SK-N-SH treated with all-trans-retinoic acid at 6 μM for 48 hours (cell line): ENCODE results near the gene ANKRD29.

Source experiments
- ATAC-seq: fragments of 200-7000 bp; cut with Tn5 transposase; 3 replicates; pipeline ENCODE4 v1.9.1; 2020; ENCODE audit warnings: mild to moderate bottlenecking, moderate library complexity
- ARNTL ChIP-seq: fragments of 450-650 bp; formaldehyde crosslinking; IDR thresholded peaks from 2 replicates; pipeline ENCODE4 v1.5.0; 2020; ENCODE audit warnings: low read depth, mild to moderate bottlenecking, moderate library complexity, borderline replicate concordance
- BACH2 ChIP-seq: fragments of 250-450 bp; sonication (Bioruptor Pico); IDR thresholded peaks from 2 replicates; pipeline ENCODE4 v1.9.0; 2021; ENCODE audit warnings: mild to moderate bottlenecking, borderline replicate concordance
- CREB5 ChIP-seq: fragments of 250-450 bp; sonication (Bioruptor Pico); IDR thresholded peaks from 2 replicates; pipeline ENCODE4 v1.5.1; 2020; ENCODE audit warnings: low read depth, mild to moderate bottlenecking, moderate library complexity
- CSDC2 ChIP-seq: fragments of 250-450 bp; sonication (Bioruptor Pico); IDR thresholded peaks from 2 replicates; pipeline ENCODE4 v1.5.0; 2020; ENCODE audit warnings: mild to moderate bottlenecking, moderate library complexity
- CSRNP3 ChIP-seq: fragments of 250-450 bp; sonication (Bioruptor Pico); IDR thresholded peaks from 2 replicates; pipeline ENCODE4 v1.5.1; 2021; ENCODE audit warnings: mild to moderate bottlenecking, moderate library complexity
- ESRRG ChIP-seq: fragments of 250-450 bp; sonication (Bioruptor Pico); IDR thresholded peaks from 2 replicates; pipeline ENCODE4 v1.6.1; 2021; ENCODE audit warnings: mild to moderate bottlenecking
- GLIS3 ChIP-seq: fragments of 250-450 bp; sonication (Bioruptor Pico); IDR thresholded peaks from 2 replicates; pipeline ENCODE4 v1.5.0; 2020; ENCODE audit warnings: mild to moderate bottlenecking, moderate library complexity
- ISL1 ChIP-seq: fragments of 250-450 bp; sonication (Bioruptor Pico); IDR thresholded peaks from 2 replicates; pipeline ENCODE4 v2.1.2; 2022; ENCODE audit warnings: mild to moderate bottlenecking, moderate library complexity
- OSR1 ChIP-seq: fragments of 250-450 bp; sonication (Bioruptor Pico); IDR thresholded peaks from 2 replicates; pipeline ENCODE4 v1.8.0; 2022; ENCODE audit warnings: moderate library complexity, mild to moderate bottlenecking, inconsistent platforms
- PATZ1 ChIP-seq: fragments of 250-450 bp; sonication (Bioruptor Pico); IDR thresholded peaks from 2 replicates; pipeline ENCODE4 v1.8.0; 2020; ENCODE audit warnings: mild to moderate bottlenecking, moderate library complexity, borderline replicate concordance
- POU6F1 ChIP-seq: fragments of 250-450 bp; sonication (Bioruptor Pico); IDR thresholded peaks from 2 replicates; pipeline ENCODE4 v1.8.0; 2021; ENCODE audit warnings: low read depth, mild to moderate bottlenecking, moderate library complexity, borderline replicate concordance
- PPARA ChIP-seq: fragments of 250-450 bp; sonication (Bioruptor Pico); IDR thresholded peaks from 2 replicates; pipeline ENCODE4 v1.5.0; 2020; ENCODE audit warnings: mild to moderate bottlenecking, borderline replicate concordance
- RARB ChIP-seq: fragments of 250-450 bp; sonication (Bioruptor Pico); IDR thresholded peaks from 2 replicates; pipeline ENCODE4 v1.8.0; 2021; ENCODE audit warnings: mild to moderate bottlenecking, moderate library complexity
- TCF4 ChIP-seq: fragments of 250-450 bp; sonication (Bioruptor Pico); IDR thresholded peaks from 2 replicates; pipeline ENCODE4 v1.8.0; 2021; ENCODE audit warnings: mild to moderate bottlenecking, moderate library complexity, borderline replicate concordance
- TOX ChIP-seq: fragments of 250-450 bp; sonication (Bioruptor Pico); IDR thresholded peaks from 2 replicates; pipeline ENCODE4 v1.8.0; 2021; ENCODE audit warnings: mild to moderate bottlenecking, moderate library complexity, borderline replicate concordance
- TSHZ2 ChIP-seq: fragments of 250-450 bp; sonication (Bioruptor Pico); IDR thresholded peaks from 2 replicates; pipeline ENCODE4 v1.5.0; 2020; ENCODE audit warnings: mild to moderate bottlenecking, moderate library complexity
- ZC3H10 ChIP-seq: fragments of 250-450 bp; sonication (Bioruptor Pico); IDR thresholded peaks from 2 replicates; pipeline ENCODE4 v1.5.1; 2021; ENCODE audit warnings: mild to moderate bottlenecking, moderate library complexity
- ZFP3 ChIP-seq: fragments of 250-450 bp; sonication (Bioruptor Pico); IDR thresholded peaks from 2 replicates; pipeline ENCODE4 v1.5.0; 2020; ENCODE audit warnings: mild to moderate bottlenecking, moderate library complexity
- ZFP30 ChIP-seq: fragments of 450-650 bp; formaldehyde crosslinking; IDR thresholded peaks from 2 replicates; pipeline ENCODE4 v1.5.0; 2022; ENCODE audit warnings: mild to moderate bottlenecking, moderate library complexity
- ZNF565 ChIP-seq: fragments of 450-650 bp; formaldehyde crosslinking; conservative IDR thresholded peaks from 2 replicates; pipeline ENCODE4 v1.5.0; 2020; ENCODE audit warnings: low read depth, mild to moderate bottlenecking, moderate library complexity
- ZNF70 ChIP-seq: fragments of 450-650 bp; formaldehyde crosslinking; IDR thresholded peaks from 2 replicates; pipeline ENCODE4 v1.5.0; 2020; ENCODE audit warnings: mild to moderate bottlenecking, moderate library complexity
- ZNF8 ChIP-seq: fragments of 450-650 bp; formaldehyde crosslinking; IDR thresholded peaks from 2 replicates; pipeline ENCODE4 v1.5.0; 2020; ENCODE audit warnings: mild to moderate bottlenecking, moderate library complexity

Gene ANKRD29

GRCh38 chr18:23701544-23702064, 38.9 kb upstream of the ANKRD29 start:
- TF ChIP-seq CSRNP3 (CRISPR knock-in tag) (no peak), ZNF8 (no peak), CREB5 (no peak), ISL1 (CRISPR knock-in tag) (no peak), ZNF70 (no peak), PATZ1 (CRISPR knock-in tag) (no peak), ESRRG (CRISPR knock-in tag) (no peak), GLIS3 (CRISPR knock-in tag) (no peak), POU6F1 (no peak), ZNF565 (CRISPR knock-in tag) (no peak), OSR1 (CRISPR knock-in tag) (no peak), TOX (CRISPR knock-in tag) (no peak)
- TF ChIP-seq, all 23 proteins: peak for 0
- no peak for ATAC-seq

GRCh38 chr18:23701017-23701416, 38.3 kb upstream of the ANKRD29 start:
- no peak for TF ChIP-seq TCF4 (CRISPR knock-in tag)
- TF ChIP-seq ZNF565 (CRISPR knock-in tag), result no peak
- no peak for TF ChIP-seq POU6F1
- no peak for TF ChIP-seq CREB5
- no peak for TF ChIP-seq TSHZ2 (CRISPR knock-in tag)
- TF ChIP-seq TOX (CRISPR knock-in tag), result no peak
- TF ChIP-seq ZC3H10 (CRISPR knock-in tag), result no peak
- TF ChIP-seq ZFP3 (CRISPR knock-in tag), result no peak
- TF ChIP-seq PATZ1 (CRISPR knock-in tag), result no peak
- no peak for TF ChIP-seq CSDC2
- TF ChIP-seq ARNTL, result no peak
- no peak for TF ChIP-seq CSRNP3 (CRISPR knock-in tag)
- no peak for TF ChIP-seq PPARA (CRISPR knock-in tag)
- TF ChIP-seq ZFP30 (CRISPR knock-in tag), result no peak
- TF ChIP-seq RARB (CRISPR knock-in tag), result no peak
- TF ChIP-seq ZNF8, result no peak
- no peak for TF ChIP-seq ESRRG (CRISPR knock-in tag)
- no peak for TF ChIP-seq BACH2 (CRISPR knock-in tag)
- no peak for ATAC-seq
